GM18867 (cell line): ENCODE results near the gene SFXN1.

Experiments
- ATAC-seq: cut with Tn5 transposase; IDR thresholded peaks from one replicate; pipeline ENCODE4 v1.9.1; 2021; ENCODE audit warnings: mild to moderate bottlenecking, moderate library complexity; ENCODE audit not compliant: unreplicated experiment

The SFXN1 gene

GRCh38 chr5:175569701-175570100 lies 91.3 kb downstream of the SFXN1 start:
- no peak for ATAC-seq

- no peak for ATAC-seq
Observed at GRCh38 chr5:175572886-175573285, 94.5 kb downstream of the SFXN1 start.

GRCh38 chr5:175573493-175574269 lies 95.3 kb downstream of the SFXN1 start:
- no peak for ATAC-seq

GRCh38 chr5:175575301-175575700 lies 96.9 kb downstream of the SFXN1 start:
- ATAC-seq: no peak

- no peak for ATAC-seq
Observed at GRCh38 chr5:175576096-175576495, 97.7 kb downstream of the SFXN1 start.

- no peak for ATAC-seq
Observed at GRCh38 chr5:175576591-175576990, 98.2 kb downstream of the SFXN1 start.
